NCI-H510A treated with DMSO at 0.1 percent for 48 hours (cell line): ENCODE measurements around the gene GRHPR.

Source experiments
- DNase-seq: peaks from one replicate; lab custom pipeline; 2025; lab: John Stamatoyannopoulos, UW

The GRHPR gene

GRCh38 chr9:37480759-37481158 is 58.3 kb downstream of the GRHPR start:
- no peak for DNase-seq

DNA sequence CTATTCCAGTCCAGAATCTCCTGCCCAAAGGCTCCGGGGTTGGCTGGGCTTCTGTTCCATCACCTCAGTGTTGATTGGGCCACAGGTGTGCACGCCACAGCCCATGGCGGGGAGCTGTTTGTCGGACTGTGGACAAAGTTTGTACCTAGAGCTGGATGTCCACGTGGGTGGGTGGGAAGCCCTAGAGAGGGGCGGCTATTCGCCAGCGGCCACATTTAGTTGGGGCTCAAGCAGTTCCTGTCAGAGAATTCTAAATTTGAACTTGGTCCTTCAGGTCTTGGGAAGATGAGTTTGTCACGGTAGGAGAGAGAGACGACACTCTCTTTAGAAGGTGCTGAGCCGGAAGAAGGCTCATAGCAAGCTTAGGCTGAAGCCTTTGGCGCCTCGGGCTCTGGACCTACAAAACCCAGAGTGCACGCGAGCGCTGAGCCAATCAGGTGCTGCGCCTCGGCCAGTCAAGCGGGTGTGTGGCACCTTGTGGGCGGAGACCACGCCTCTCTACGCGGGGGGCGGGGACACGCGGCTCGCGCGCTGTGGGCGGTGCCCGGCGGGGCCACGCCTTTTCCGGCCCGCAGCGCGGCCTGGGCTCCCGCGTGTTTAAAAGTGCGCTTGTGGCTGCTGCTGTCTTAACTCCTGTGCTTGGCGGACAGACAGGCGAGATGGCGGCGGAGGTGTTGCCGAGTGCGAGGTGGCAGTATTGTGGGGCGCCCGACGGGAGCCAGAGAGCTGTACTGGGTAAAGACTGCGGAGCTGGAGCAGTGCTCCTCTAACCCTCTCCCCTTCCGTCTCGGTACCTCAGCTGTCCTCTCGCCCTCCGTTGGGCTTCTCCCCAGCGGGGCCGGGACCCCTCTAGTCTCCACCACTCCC is 63.1 kb downstream of the GRHPR start, which contains the start of gene POLR1E:
Gene POLR1E (plus strand): TSS at position 560 of the 867 bp plus-strand sequence. CDS start 100 bp downstream, at position 660.
- DNase-seq, result peak; percentile 80

DNA sequence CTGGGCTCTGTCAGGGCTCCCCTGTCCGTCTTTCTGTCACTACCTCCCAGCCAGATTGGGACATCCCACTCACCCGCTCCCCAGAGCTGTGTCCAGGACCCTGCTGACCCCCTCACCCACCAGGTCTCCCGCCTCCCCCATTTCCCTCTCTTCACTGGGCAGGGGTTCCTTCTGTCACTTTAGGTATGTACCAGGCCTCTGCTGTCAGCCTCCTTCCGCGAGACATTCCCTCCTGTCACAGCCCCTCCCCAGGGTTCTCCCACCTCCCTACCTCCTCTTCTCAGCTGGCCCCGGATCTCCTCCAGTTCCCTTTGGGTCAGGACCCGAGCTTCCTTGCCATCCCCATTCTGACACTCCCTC is 63.7 kb downstream of the GRHPR start:
- no peak for DNase-seq
